Naive thymus-derived CD4-positive, alpha-beta T cell (primary cell): ENCODE results near the gene MPRIP. TPM values are rescaled to one million over a fixed set of nuclear protein-coding genes. Genes with fewer than 3 reads are reported as not detected.

Experiments
- polyA plus RNA-seq, 2 donors: library from polyadenylated mRNA; unstranded; fragments of 300-500 nt; fragmentation: Illumina TruSeq; gene quantifications; one replicate each; pipeline ENCODE4 v1.2.3, GENCODE V29; 2021
- total RNA-seq, 6 experiments: library from RNA in 5 of 6; stranded (reverse) in 5 of 6; gene quantifications; 1 replicate in 5 of 6; 2 replicates in 1 of 6; pipeline ENCODE4 v1.2.3 and lab custom pipeline; 2021 to 2026

MPRIP gene
- total and polyA plus RNA-seq, 7 experiments from 2014 or later, result 18.6 to 259 (median 196) TPM

Other genes starting within 250 kb of the MPRIP start
- 1 to 10 TPM in 2 of 5 experiments, under 1 TPM in 1, not detected in 2; 0.79 to 2.4 (median 1.9) TPM for gene TNFRSF13B, start 70.3 kb upstream of the MPRIP start, total RNA-seq
- under 1 TPM in 1 of 2 donors, not detected in 1; 0.21 TPM for gene TNFRSF13B, start 70.3 kb upstream of the MPRIP start, polyA plus RNA-seq
- gene PLD6, start 163.9 kb downstream of the MPRIP start, total RNA-seq, result 10 to 100 TPM in 3 of 5 experiments, 1 to 10 TPM in 2; 6.2 to 13.9 (median 12.1) TPM
- gene PLD6, start 163.9 kb downstream of the MPRIP start, polyA plus RNA-seq, result 10 to 100 TPM; 11.0 to 16.4 TPM
- gene FLCN, start 194.7 kb downstream of the MPRIP start, total RNA-seq, result 10 to 100 TPM; 39.4 to 94.7 (median 66.9) TPM
- 1 to 10 TPM; 4.7 to 6.6 TPM for gene FLCN, start 194.7 kb downstream of the MPRIP start, polyA plus RNA-seq
- 10 to 100 TPM; 44.7 to 98.7 (median 69.4) TPM for gene COPS3, start 238.8 kb downstream of the MPRIP start, total RNA-seq
- gene COPS3, start 238.8 kb downstream of the MPRIP start, polyA plus RNA-seq, result 10 to 100 TPM; 76.5 to 86.3 TPM